Hepatocyte (in vitro differentiated cells): ENCODE results near the gene KCNQ1.

Source experiments
- EZH2 ChIP-seq: fragments of 200-600 bp; sonication (generic); IDR thresholded peaks from 2 replicates; pipeline ENCODE4 v1.6.1; 2016; ENCODE audit warnings: antibody characterized with exemption, mild to moderate bottlenecking, borderline replicate concordance
- EZH2phosphoT487 ChIP-seq: fragments of 200-600 bp; sonication (generic); IDR thresholded peaks from one replicate; pipeline ENCODE4 v1.6.1; 2018; ENCODE audit warnings: antibody characterized with exemption, mild to moderate bottlenecking, low read depth, moderate library complexity; ENCODE audit not compliant: unreplicated experiment, severe bottlenecking
- TF ChIP-seq, protein P1 (sequence below): fragments of 200-600 bp; sonication (generic); IDR thresholded peaks from 2 replicates; pipeline ENCODE4 v1.5.1; 2016; ENCODE audit warnings: antibody characterized with exemption, mild to moderate bottlenecking; ENCODE audit not compliant: poor library complexity

DNA sequence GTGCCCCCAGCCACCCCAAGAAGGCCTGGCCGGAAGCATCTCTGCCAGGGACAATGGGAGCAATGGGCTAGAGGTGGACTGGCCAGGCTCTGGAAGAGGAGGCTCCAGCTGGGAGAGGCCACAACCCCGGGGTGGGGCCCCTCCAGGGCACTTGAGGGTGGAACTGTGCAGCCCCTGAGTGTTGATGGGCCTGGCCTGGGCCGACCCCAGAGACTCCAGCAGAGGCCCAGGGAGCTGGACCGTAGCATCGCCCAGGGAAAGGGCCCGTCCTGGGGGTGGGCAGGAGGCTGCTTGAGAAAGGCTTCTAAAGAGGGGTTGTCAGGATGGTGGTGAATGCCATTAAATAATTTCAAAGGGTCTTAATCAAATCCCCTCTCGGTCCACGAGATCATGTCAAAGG, 410.4 kb downstream of the KCNQ1 start:
- TF ChIP-seq, protein P1, sequence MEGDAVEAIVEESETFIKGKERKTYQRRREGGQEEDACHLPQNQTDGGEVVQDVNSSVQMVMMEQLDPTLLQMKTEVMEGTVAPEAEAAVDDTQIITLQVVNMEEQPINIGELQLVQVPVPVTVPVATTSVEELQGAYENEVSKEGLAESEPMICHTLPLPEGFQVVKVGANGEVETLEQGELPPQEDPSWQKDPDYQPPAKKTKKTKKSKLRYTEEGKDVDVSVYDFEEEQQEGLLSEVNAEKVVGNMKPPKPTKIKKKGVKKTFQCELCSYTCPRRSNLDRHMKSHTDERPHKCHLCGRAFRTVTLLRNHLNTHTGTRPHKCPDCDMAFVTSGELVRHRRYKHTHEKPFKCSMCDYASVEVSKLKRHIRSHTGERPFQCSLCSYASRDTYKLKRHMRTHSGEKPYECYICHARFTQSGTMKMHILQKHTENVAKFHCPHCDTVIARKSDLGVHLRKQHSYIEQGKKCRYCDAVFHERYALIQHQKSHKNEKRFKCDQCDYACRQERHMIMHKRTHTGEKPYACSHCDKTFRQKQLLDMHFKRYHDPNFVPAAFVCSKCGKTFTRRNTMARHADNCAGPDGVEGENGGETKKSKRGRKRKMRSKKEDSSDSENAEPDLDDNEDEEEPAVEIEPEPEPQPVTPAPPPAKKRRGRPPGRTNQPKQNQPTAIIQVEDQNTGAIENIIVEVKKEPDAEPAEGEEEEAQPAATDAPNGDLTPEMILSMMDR = no peak
- TF ChIP-seq EZH2 (no peak), EZH2phosphoT487 (no peak)
